ENCODE results near the gene SH3BP5. TPM values are rescaled to one million over a fixed set of nuclear protein-coding genes. Genes with fewer than 3 reads are reported as not detected.

SH3BP5 gene
- total RNA-seq, 6 experiments from 2014 or later, result 8.9 to 19.2 (median 13.8) TPM

DNA sequence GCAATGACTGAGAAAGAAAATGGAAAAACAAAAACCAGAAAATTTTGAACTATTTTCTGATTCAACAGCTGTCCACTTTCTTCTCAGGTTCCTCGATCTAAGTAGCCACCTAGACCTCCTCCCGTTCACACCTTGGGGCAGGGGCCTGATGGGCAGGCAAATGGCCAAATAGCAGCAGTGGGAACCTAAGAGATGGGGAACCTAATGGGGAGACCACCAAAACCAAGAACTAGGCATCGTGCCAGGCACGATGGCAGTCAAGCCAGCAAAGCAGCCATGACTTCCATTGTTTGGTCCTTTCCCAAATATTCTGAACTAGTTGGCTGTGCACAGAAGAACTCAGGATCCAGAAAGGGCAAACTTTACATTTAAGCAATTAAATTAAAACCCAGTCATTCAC, 69.3 kb downstream of the SH3BP5 start:
- Histone ChIP-seq H3K4me3 (no peak overlapping the region), H3K9me3 (no peaks in the 10 kb centered on the region), H3K4me1 (peaks cover 0 to 1% (median 0%) of the 10 kb centered on the region in 4 donors), H3K27me3 (no peaks in the 10 kb centered on the region), H3K36me3 (peaks cover 0 to 16% (median 0%) of the 10 kb centered on the region in 4 donors), H3K27ac (no peak overlapping the region)
- no peak for TF ChIP-seq POLR2A (IDR thresholded peaks at IDR 0.05)
- TF ChIP-seq, protein P1, sequence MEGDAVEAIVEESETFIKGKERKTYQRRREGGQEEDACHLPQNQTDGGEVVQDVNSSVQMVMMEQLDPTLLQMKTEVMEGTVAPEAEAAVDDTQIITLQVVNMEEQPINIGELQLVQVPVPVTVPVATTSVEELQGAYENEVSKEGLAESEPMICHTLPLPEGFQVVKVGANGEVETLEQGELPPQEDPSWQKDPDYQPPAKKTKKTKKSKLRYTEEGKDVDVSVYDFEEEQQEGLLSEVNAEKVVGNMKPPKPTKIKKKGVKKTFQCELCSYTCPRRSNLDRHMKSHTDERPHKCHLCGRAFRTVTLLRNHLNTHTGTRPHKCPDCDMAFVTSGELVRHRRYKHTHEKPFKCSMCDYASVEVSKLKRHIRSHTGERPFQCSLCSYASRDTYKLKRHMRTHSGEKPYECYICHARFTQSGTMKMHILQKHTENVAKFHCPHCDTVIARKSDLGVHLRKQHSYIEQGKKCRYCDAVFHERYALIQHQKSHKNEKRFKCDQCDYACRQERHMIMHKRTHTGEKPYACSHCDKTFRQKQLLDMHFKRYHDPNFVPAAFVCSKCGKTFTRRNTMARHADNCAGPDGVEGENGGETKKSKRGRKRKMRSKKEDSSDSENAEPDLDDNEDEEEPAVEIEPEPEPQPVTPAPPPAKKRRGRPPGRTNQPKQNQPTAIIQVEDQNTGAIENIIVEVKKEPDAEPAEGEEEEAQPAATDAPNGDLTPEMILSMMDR (IDR thresholded peaks at IDR 0.05), result no peak
- 76% methylated on average over 3 of the region's 4 CpGs for WGBS (ENCODE audit: insufficient coverage, low coverage, low lambda C conversion rate, missing lambda C conversion rate)
- intact Hi-C loops (cut with DNase I), result loop anchor here in 1 of 2 donors (10.0 kb wide), 1 partner anchor 58 kb away; the partner anchor contains the start of gene CAPN7
- ATAC-seq (no peak), DNase-seq (no peak)

DNA sequence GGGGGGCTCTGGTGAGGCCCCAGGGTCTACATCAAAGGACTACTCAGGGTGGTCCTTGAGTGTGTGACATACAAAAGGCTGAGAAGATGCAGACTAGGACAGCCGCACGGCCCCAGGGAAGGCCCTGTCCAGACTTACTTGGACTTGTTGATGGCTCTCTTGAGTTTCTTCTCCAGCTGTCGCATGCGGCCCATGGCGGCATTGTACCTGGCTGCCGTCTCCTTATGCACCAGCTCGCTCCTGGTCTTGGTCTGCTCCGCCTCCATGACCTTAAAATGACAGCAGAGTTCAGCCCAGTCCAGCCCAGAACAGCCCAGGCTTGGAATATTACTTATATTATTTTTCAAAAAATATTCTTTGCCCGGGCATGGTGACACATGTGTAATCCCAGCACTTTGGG, 70.4 kb downstream of the SH3BP5 start:
- intact Hi-C loops (cut with DNase I), result loop anchor here in 1 of 2 donors (10.0 kb wide), 1 partner anchor 57 kb away; the partner anchor contains the start of gene CAPN7
- WGBS (ENCODE audit: insufficient coverage, low coverage, low lambda C conversion rate, missing lambda C conversion rate), result 100% methylated on average over 1 of the region's 9 CpGs
- Histone ChIP-seq H3K4me3 (no peak overlapping the region), H3K27me3 (no peaks in the 10 kb centered on the region), H3K4me1 (no peaks in the 10 kb centered on the region), H3K27ac (no peak overlapping the region), H3K9me3 (no peaks in the 10 kb centered on the region), H3K36me3 (peaks cover 0 to 27% (median 4%) of the 10 kb centered on the region in 4 donors)
- TF ChIP-seq, protein P1 (IDR thresholded peaks at IDR 0.05), result no peak
- TF ChIP-seq POLR2A (IDR thresholded peaks at IDR 0.05), result no peak
- ATAC-seq (no peak), DNase-seq (no peak)

DNA sequence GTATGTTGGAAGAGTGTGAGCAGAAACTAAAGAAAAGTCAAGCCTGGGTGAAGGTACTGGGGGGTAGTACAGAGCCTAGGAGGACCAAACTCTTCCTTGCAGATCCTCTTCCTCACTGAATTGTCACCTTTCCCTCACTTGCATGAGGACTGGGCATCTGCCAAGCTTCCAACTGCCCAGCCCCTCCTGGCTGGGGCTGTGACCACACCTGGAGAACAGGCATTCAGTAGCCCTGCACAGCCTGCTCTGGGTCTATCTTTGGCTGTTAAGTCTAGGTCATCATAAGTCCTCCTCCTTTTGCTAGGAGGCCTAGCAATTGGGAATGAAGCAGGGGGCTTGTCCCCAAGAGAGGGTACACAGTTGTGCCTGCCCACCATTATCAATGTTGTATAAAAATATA, 71.1 kb downstream of the SH3BP5 start:
- peaks cover 0 to 34% (median 9%) of the 10 kb centered on the region in 4 donors for H3K36me3 ChIP-seq
- intact Hi-C loops (cut with DNase I), result loop anchor here in 1 of 2 donors (10.0 kb wide), 1 partner anchor 56 kb away; the partner anchor contains the start of gene CAPN7
- TF ChIP-seq, protein P1 (IDR thresholded peaks at IDR 0.05), result no peak
- TF ChIP-seq POLR2A (IDR thresholded peaks at IDR 0.05), result no peak
- no peak overlapping the region for H3K4me3 ChIP-seq
- no peaks in the 10 kb centered on the region for H3K9me3 ChIP-seq
- no peak for ATAC-seq
- no peaks in the 10 kb centered on the region for H3K4me1 ChIP-seq
- no peak for DNase-seq
- no peaks in the 10 kb centered on the region for H3K27me3 ChIP-seq
- H3K27ac ChIP-seq, result no peak overlapping the region

DNA sequence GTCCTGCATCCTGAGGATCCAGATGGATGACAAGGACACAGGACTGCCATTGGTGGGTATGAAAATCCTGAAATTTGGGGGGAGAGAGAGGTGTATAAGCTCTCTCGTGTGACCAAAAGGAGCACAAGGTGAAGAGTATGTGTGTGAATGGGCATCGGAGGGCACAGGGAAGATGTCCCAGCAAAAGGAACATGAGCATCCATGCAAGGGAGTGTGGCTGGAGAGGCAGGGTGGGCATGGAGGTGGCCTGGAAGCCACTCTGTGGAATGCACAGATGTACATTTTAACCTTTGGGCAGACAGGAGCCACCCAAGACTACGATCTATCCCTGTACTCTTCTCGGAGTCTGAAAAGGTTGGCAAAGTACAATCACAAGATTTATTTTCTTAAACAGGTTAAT, 71.9 kb downstream of the SH3BP5 start:
- peaks cover 0 to 42% (median 13%) of the 10 kb centered on the region in 4 donors for H3K36me3 ChIP-seq
- intact Hi-C loops (cut with DNase I), result loop anchor here in 1 of 2 donors (10.0 kb wide), 1 partner anchor 56 kb away; the partner anchor contains the start of gene CAPN7
- no peak overlapping the region for H3K4me3 ChIP-seq
- H3K9me3 ChIP-seq, result no peaks in the 10 kb centered on the region
- H3K27ac ChIP-seq, result no peak overlapping the region
- ATAC-seq (no peak), DNase-seq (no peak)
- no peaks in the 10 kb centered on the region for H3K4me1 ChIP-seq
- no peaks in the 10 kb centered on the region for H3K27me3 ChIP-seq
- WGBS (ENCODE audit: insufficient coverage, low coverage, low lambda C conversion rate, missing lambda C conversion rate), result 88% methylated on average over 2 of the region's 4 CpGs
- TF ChIP-seq, protein P1 (IDR thresholded peaks at IDR 0.05), result no peak
- no peak for TF ChIP-seq POLR2A (IDR thresholded peaks at IDR 0.05)
